Endothelial cell of umbilical vein (primary cell): ENCODE measurements around the gene PTGER3. TPM values are rescaled to one million over a fixed set of nuclear protein-coding genes. Genes with fewer than 3 reads are reported as not detected.

Source experiments
- BruUV-seq: library from RNA; stranded (reverse); fragments of 400-500 nt; replicated peaks from 2 replicates; lab custom pipeline; 2021; lab: Mats Ljungman, UMichigan
- CTCF ChIA-PET: fragments of 300-600, 350-600 bp; sonication (Branson Sonifier 250); formaldehyde crosslinking; loops from one replicate; lab custom pipeline; 2021; ENCODE audit warnings: antibody characterized with exemption, inconsistent platforms; lab: Charles Lee
- POLR2A ChIA-PET: fragments of 300-600, 350-600 bp; sonication (Branson Sonifier 250); formaldehyde crosslinking; loops from one replicate; lab custom pipeline; 2021; ENCODE audit warnings: antibody characterized with exemption, inconsistent platforms; lab: Charles Lee
- DNase-seq: peaks from one replicate; pipeline ENCODE4 v3.0.0-alpha.2; 2011; ENCODE audit warnings: low read depth, low spot score
- FAIRE-seq: peaks from 2 replicates; lab custom pipeline; 2011; peaks lifted over from hg19 to GRCh38; lab: Jason Lieb, UNC
- H2AFZ ChIP-seq: 2 replicates; pipeline ENCODE4 v1.6.0; 2012; ENCODE audit warnings: low read depth, low read length, control low read depth, inconsistent platforms
- H3K27ac ChIP-seq: 2 replicates; pipeline ENCODE4 v1.5.1; 2011; ENCODE audit warnings: low read depth, mild to moderate bottlenecking, control low read depth, low read length, moderate library complexity; ENCODE audit not compliant: insufficient read depth
- H3K27me3 ChIP-seq, 2 experiments: 2 replicates each; pipeline versions ENCODE4 v1.6.0 to v1.6.1; 2011; ENCODE audit warnings: low read length in 2 of 2, mixed read lengths in 1 of 2; ENCODE audit not compliant: control insufficient read depth in 2 of 2, insufficient read depth in 2 of 2
- H3K36me3 ChIP-seq, 2 experiments: 2 replicates in 1 of 2; 3 replicates in 1 of 2; pipeline ENCODE4 v1.5.1; 2011; ENCODE audit warnings: low read length in 2 of 2, mild to moderate bottlenecking in 1 of 2, moderate library complexity in 1 of 2; ENCODE audit not compliant: control insufficient read depth in 2 of 2, insufficient read depth in 2 of 2; ENCODE audit errors: extremely low read depth in 1 of 2
- H3K4me1 ChIP-seq: 3 replicates; pipeline ENCODE4 v1.5.1; 2011; ENCODE audit warnings: mild to moderate bottlenecking, low read length; ENCODE audit not compliant: control insufficient read depth, insufficient read depth; ENCODE audit errors: extremely low read depth
- H3K4me2 ChIP-seq: 2 replicates; pipeline ENCODE4 v1.6.1; 2011; ENCODE audit warnings: low read length, control low read depth, mixed read lengths; ENCODE audit not compliant: insufficient read depth
- H3K4me3 ChIP-seq, 3 experiments: fragments of 200-600 bp in 1 of 3; sonication (generic), shearing (Covaris generic) in 1 of 3; replicated peaks in 1 of 3; 2 replicates each; pipeline ENCODE4 v1.5.1; 2011 to 2016; ENCODE audit warnings: control low read depth in 3 of 3, low read length in 3 of 3, mild to moderate bottlenecking in 2 of 3, inconsistent platforms in 1 of 3, low read depth in 1 of 3, moderate library complexity in 1 of 3; ENCODE audit not compliant: insufficient read depth in 1 of 3
- H3K79me2 ChIP-seq: 2 replicates; pipeline ENCODE4 v1.6.0; 2012; ENCODE audit warnings: low read length, inconsistent platforms; ENCODE audit not compliant: control insufficient read depth, insufficient read depth
- H3K9ac ChIP-seq: replicated peaks from 2 replicates; pipeline ENCODE3; 2011; ENCODE audit warnings: low read length, control low read depth; ENCODE audit not compliant: insufficient read depth; ENCODE audit errors: extremely low read depth
- H3K9me1 ChIP-seq: replicated peaks from 3 replicates; pipeline ENCODE4 v1.6.0; 2011; ENCODE audit warnings: mild to moderate bottlenecking, low read length; ENCODE audit not compliant: control insufficient read depth, insufficient read depth; ENCODE audit errors: extremely low read depth
- H3K9me3 ChIP-seq: replicated peaks from 2 replicates; pipeline ENCODE4 v1.5.1; 2012; ENCODE audit warnings: low read length, inconsistent platforms; ENCODE audit not compliant: control insufficient read depth, insufficient read depth
- H4K20me1 ChIP-seq: replicated peaks from 2 replicates; pipeline ENCODE3; 2011; ENCODE audit warnings: mild to moderate bottlenecking, low read length; ENCODE audit not compliant: control insufficient read depth, insufficient read depth; ENCODE audit errors: extremely low read depth
- FOS ChIP-seq: IDR thresholded peaks from 2 replicates; pipeline ENCODE4 v1.6.1; 2011; ENCODE audit warnings: mild to moderate bottlenecking, low read length, moderate library complexity, borderline replicate concordance; ENCODE audit not compliant: insufficient read depth
- GATA2 ChIP-seq: IDR thresholded peaks from 2 replicates; pipeline ENCODE4 v1.7.0; 2011; ENCODE audit warnings: low read depth, mild to moderate bottlenecking, moderate library complexity, mixed read lengths, low read length; ENCODE audit not compliant: insufficient read length, insufficient read depth
- JUN ChIP-seq: IDR thresholded peaks from 2 replicates; pipeline ENCODE4 v1.6.1; 2011; ENCODE audit warnings: borderline replicate concordance, low read depth; ENCODE audit not compliant: insufficient read length, insufficient read depth
- MYC ChIP-seq: IDR thresholded peaks from one replicate; pipeline ENCODE4 v1.6.1; 2011; ENCODE audit warnings: mild to moderate bottlenecking, low read depth, low read length
- POLR2A ChIP-seq: IDR thresholded peaks from 2 replicates; pipeline ENCODE4 v1.6.1; 2012; ENCODE audit warnings: low read depth, mild to moderate bottlenecking, control low read depth, low read length
- POLR2AphosphoS5 ChIP-seq: IDR thresholded peaks from 2 replicates; pipeline ENCODE4 v1.6.1; 2012; ENCODE audit warnings: low read depth, mild to moderate bottlenecking, control low read depth, low read length, moderate library complexity; ENCODE audit not compliant: insufficient read depth
- dilution Hi-C: fragments of 300-500 bp; cut with MboI; formaldehyde crosslinking; loops from one replicate; pipeline ENCODE4 v1.15.0; 2019; ENCODE audit warnings: low sequenced_read_pairs; ENCODE audit not compliant: extremely low pct_ligation_motif_present
- intact Hi-C: fragments of 100-400 bp; cut with micrococcal nuclease; formaldehyde crosslinking; loops from one replicate; pipeline ENCODE4 v1.10.0; 2022
- polyA plus RNA-seq, 4 experiments: library from polyadenylated mRNA; depleted of rRNA in 3 of 4; stranded (reverse) in 3 of 4; unstranded in 1 of 4; fragments of >200 nt; gene quantifications; 2 replicates each; pipeline versions ENCODE4 v1.2.1 to v1.2.3, GENCODE V29; 2011 to 2012; ENCODE audit warnings: missing spikeins in 1 of 4
- total RNA-seq: library from RNA; stranded (reverse); gene quantifications from 2 replicates; pipeline ENCODE4 v1.2.3, GENCODE V29; 2021
- TF ChIP-seq, protein P1 (sequence below), 2 donors: IDR thresholded peaks; 1 replicate in 1 of 2; 2 replicates in 1 of 2; pipeline ENCODE4 v1.5.1; 2011; ENCODE audit warnings: low read length in 2 of 2, mild to moderate bottlenecking in 2 of 2, moderate library complexity in 2 of 2, control low read depth in 1 of 2, inconsistent platforms in 1 of 2, low read depth in 1 of 2; ENCODE audit not compliant: insufficient read depth in 1 of 2; ENCODE audit errors: extremely low read depth in 1 of 2

Gene PTGER3
- total and polyA plus RNA-seq, 2 donors (not counting 3 experiments of a cell fraction or from before 2014, with no cell fraction given), result 0.01 TPM; not detected in 1

DNA sequence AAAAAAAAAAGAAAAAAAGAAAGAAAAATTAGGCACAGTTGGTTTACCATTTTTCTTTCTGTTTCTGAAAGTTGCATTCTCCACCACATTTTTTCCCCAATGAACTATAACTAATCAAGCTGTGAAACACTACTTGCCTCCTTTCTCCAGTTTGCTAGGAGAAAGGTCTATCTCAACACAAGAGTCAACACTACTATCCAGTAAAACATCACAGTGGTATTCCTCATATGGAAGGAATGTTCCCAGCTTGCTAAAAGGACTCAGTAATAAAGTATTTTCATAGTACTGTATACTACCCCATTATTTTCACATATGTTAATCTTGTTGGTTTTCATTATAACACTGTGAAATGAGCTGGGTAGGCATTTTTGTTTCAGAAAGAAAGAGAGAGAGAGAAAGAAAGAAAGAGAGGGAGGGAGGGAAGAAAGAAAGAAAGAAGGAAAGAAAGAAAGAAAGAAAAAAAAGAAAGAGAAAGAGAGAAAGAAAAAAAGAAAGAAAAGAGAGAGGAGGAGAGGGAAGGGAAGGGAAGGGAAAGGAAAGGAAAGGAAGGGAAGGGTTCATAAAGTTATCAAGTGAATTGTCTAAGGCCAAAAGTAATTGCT lies 7.9 kb downstream of the PTGER3 start:
- ChIA-PET POLR2A (no interaction called here), CTCF (interaction anchor here (0.7 to 1.6 kb wide), 2 partner anchors 10 to 1206 kb away, joined by 3 to 6 read pairs; no protein-coding TSS in a partner anchor)
- FAIRE-seq (no peak), DNase-seq (no peak)
- H3K79me2 ChIP-seq, result no peaks in the 10 kb centered on the region
- TF ChIP-seq MYC (no peak), FOS (no peak), POLR2AphosphoS5 (no peak), POLR2A (no peak), GATA2 (no peak), JUN (no peak)
- TF ChIP-seq, protein P1, sequence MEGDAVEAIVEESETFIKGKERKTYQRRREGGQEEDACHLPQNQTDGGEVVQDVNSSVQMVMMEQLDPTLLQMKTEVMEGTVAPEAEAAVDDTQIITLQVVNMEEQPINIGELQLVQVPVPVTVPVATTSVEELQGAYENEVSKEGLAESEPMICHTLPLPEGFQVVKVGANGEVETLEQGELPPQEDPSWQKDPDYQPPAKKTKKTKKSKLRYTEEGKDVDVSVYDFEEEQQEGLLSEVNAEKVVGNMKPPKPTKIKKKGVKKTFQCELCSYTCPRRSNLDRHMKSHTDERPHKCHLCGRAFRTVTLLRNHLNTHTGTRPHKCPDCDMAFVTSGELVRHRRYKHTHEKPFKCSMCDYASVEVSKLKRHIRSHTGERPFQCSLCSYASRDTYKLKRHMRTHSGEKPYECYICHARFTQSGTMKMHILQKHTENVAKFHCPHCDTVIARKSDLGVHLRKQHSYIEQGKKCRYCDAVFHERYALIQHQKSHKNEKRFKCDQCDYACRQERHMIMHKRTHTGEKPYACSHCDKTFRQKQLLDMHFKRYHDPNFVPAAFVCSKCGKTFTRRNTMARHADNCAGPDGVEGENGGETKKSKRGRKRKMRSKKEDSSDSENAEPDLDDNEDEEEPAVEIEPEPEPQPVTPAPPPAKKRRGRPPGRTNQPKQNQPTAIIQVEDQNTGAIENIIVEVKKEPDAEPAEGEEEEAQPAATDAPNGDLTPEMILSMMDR (IDR thresholded peaks at IDR 0.05; ENCODE audit: extremely low read depth in 1 of 2, insufficient read depth in 1 of 2, low read depth in 1 of 2, low read length in 2 of 2), result no peak
- intact Hi-C loops, result no loop called here
- H3K36me3 ChIP-seq, result no peaks in the 10 kb centered on the region
- no peak overlapping the region for H3K4me2 ChIP-seq
- H3K4me1 ChIP-seq, result no peaks in the 10 kb centered on the region
- BruUV-seq, result no TSS peak
- H3K9me1 ChIP-seq, result no peaks in the 10 kb centered on the region
- H3K9ac ChIP-seq, result no peak overlapping the region
- no peak overlapping the region for H3K4me3 ChIP-seq
- H3K27me3 ChIP-seq, result peaks cover 8 to 15% of the 10 kb centered on the region in 2 experiments
- dilution Hi-C loops, result no loop called here
- H2AFZ ChIP-seq, result no peak overlapping the region
- no peak overlapping the region for H3K27ac ChIP-seq
- H4K20me1 ChIP-seq, result no peaks in the 10 kb centered on the region
- H3K9me3 ChIP-seq, result no peaks in the 10 kb centered on the region
